Measurements from ENCODE around the gene AGPAT4.

The AGPAT4 gene

DNA sequence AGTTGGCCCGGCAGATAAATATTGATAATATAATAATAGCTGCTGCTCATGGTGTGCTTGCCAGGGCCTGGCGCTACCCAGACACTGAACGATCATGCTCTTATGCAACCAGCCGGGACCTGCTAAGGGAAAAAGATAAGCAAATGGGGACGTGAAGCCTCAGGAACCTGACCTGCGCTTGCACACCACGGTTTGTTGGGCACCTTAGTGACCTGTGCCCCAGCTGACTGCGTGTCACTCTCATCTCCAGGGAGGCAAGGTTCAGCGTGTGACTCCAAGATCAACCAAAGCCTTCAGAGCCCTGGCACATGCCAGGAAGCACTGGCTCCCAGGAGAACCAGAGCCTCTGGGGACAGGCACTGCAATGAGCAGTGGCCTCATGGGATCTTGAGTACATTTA is 111.1 kb downstream of the AGPAT4 start:
- no peak for DNase-seq

DNA sequence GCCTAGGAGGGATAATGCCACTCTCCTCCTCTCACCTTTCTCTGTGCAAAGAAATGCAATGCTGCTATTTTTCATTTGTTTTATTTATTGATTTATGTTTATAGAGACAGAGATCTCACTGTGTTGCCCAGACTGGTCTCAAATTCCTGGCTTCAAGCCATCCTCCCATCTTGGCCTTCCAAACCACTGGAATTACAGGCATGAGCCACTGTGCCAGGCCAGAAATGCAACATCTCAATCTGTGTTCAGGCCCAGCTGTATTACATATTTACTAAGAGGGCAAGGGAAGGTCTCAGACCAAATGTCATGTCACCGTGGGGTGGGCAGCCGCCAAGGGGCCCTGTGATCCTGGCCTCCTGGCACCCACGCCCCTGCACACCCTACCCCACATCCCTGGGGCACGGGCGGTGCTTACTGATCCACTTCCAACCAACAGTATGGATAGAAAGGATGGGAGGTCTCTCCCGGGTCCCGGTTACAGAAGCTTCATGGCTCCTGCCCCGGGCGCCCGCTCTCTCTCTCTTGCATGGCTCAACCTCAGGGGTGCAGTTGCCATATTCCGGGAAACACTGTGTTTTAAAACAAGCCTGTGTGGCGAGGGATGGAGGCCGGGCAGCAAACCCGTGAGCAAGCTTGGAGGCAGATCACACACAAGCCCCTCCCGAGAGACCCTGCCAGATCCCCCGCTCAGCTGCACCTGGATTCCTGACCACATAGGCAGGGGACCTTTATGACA is 111.8 kb downstream of the AGPAT4 start:
- DNase-seq: no peak

DNA sequence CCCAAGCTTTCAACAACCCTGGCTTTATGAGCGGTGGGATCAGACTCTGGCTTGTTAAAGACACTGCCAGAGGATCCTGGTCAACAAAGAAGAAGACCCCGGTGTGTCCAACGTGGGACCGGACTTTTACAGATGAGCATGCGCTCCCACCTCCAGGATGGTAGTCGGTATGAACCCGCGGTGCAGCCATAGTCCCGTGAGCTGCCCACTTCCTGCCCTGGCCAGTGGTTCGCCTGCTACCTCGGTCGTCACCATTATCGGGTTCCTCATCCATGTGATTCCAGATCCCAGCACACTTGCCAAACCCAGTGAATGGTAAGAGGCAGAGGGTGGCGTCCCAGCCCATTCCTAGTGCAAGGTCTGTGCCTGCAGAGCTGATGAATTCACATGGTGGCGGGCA is 112.7 kb downstream of the AGPAT4 start:
- no peak for DNase-seq

DNA sequence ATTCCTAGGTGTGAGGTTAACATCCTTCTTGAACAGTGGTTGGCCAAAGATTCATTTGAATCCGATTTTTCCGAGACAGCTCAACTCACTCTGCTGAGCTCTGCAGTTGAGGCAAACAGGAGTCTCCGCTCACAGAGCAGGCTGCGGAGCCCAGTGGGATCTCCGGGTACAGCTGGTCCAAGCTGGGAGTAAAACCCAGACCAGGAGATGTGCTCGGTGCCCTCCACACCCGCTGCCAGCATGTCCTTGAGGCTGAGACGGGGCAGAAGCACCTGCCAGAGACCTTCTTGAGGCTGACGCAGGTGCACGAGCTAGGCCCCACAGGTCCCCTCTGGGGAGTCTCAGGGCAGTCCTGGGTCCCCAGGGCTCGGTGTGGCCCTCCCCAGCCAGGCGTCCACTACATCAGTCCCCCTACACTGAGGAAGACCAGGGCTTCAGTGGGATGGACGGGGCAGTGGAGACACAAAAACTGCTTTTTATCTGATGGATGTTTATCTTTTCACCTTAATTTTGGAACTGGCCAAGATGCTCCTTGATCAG is 119.0 kb downstream of the AGPAT4 start:
- DNase-seq: no peak

DNA sequence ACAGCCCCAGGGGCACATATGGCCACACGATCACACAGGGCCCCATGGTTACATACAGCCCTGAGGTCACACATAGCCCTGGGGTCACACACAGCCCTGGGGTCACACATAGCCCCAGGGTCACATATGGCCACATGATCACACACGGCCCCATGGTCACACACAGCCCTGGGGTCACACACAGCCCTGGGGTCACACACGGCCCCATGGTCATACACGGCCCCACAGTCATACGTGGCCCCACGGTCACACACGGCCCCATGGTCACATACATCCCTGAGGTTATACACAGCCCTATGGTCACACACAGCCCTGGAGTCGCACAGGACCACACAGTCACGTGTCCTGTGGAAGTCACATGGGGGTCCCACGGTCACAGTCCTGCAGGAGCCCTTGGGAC is 120.1 kb downstream of the AGPAT4 start:
- DNase-seq: no peak

DNA sequence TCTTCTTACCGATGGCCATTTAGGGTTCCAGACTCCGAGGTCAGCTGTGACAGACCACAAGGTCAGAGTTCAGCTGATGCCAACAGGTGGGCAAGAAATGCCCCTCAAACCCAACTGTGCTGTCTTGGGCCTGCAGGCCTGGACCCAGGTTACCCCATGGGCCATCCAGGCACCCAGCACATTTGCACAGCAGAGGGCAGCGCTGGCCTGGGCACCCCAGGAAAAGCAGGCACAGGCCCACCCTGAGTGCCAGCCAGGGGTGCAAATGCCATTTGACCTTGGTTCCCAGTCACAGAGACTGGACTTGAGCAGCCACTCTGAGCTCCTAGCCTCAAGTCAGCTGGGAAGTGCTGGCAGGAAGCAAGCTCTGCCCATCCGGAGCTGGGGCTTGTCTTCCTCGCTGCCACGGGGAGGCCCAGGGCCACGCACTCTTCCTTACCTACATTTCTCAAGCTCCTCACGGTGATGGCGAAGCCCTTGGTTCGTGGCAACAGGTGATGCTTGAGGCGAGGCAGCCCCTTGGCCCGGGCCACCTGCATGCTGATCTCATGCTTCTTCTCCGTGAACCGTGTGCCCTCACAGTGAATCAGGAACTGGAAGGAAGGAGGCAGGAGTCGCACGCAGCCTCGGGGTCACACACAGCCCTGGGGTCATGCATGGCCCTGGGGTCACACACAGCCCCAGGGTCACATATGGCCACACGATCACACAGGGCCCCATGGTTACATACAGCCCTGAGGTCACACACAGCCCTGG is 120.8 kb downstream of the AGPAT4 start:
- no peak for DNase-seq

DNA sequence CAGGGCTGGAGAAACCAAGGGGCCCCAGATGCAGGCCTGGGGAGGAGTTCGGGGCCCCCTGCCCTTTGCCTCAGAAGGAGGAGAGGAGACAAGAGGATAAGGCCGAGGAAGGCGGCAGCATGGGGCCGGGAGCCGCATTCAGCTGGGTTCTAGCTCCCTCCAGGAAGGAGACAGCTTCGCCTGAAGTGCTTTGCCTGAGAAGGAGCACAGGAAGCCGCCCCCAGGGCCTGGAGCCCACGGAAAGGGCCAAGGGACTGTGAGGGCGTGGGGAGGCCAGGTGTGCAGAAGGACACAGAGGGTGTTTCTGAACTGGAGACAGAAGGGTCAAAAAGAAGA is 121.4 kb downstream of the AGPAT4 start:
- DNase-seq: no peak

DNA sequence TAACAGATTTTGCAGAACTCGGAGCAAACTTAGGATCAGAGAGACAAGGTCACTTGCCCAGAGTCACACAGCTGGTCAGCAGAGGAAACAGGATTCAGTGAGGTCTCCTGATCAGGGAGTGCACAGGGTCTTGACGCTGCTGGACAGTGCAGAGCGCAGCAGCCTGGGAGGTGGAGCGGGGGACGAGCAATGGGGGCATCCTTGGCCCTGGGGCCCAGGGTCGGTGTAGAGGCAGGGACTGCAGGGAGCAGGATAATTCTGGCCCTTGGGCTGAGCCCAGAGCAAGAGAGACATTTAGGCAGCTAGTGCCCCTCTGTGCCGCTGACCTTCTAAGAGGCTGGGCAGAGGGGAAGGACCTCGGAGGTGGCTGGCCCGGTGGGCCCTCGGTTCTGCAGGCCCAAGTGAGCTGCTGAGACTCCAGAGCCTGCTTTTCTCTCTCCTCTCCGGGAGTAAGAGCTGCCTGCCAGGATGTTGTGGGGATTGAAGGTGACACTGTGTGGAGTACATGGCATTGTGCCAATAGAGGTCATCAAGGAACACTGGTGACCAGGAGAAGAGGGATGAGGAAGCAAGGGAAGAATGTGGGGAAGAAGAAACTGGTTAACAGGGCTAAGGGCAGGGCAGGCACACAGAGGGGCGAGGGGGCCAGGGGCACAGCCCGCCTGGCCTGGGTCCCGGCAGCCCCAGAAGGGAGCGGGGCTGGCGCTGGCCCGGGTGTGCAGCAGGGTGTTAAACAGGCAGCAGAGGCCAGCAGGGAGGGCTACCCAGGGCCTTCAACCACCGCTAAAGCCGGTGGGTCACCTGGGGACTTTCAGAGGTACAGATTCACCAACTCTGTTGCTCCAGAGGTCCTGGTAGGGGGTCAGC is 122.0 kb downstream of the AGPAT4 start:
- no peak for DNase-seq

DNA sequence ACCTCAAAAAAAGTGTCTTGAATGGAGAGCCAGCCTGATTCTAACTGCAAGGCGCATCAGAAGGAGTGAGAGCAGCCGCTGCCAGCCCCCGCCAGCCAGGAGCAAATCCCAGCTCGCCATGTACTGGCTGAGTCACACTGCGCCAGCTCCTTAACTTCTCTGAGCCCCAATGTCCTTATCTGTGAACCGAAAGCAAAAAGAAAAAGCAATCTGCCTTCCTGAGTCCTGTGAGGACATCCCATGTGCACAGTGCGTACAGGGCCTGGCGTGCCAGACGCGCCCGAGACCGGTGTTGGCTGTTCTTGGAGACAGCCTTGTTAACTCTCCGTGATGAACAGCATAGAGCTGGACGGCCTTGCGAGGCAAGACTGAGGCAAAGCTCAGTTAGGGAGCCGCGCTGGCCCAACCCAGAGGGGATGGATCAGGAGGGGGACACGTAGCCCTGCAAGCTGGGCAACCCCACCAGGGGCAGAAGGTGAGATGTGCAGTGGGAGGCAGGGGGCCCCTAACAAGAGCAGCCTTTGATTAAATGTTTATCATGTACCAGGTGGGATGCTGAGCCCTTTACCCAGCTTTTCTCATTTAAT is 122.7 kb downstream of the AGPAT4 start:
- DNase-seq: no peak

DNA sequence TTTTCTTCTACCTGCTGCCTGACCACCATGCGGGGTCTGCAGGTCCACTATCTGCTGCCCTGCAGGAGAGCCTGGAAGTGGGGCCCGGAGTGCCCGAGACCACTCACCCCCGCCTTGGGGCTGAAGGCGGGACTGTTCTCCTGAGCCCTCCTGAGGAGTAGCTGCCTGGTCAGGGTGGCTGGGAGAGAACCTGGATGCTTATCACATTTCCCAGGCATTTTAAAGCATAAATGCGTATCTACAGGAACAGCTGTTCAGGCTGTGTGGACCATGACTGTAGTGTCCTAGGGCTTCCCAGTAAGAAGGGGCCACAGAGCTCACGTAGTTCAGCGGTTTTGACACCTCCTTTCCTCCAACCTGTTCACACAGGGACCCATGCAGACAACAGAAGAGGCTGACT is 123.3 kb downstream of the AGPAT4 start:
- no peak for DNase-seq

DNA sequence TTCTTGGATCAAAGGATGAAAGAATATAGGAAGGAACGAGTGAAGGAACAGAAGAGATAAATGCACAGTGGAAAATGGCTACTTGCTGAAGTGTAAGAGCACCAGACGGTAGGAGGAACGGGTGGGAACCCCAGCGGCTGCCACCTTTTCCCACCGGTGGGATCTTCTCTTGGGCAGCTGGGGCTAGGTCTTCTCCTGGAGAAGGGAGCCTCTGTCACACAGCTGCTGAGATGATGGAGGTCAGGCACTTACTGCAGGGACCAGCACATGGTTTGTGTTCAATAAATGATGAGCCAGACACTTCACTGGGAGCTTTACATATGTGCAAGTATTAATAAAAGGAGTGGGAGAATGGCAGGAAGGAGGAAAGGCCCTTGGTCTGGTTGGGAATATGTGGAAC is 123.7 kb downstream of the AGPAT4 start:
- no peak for DNase-seq

DNA sequence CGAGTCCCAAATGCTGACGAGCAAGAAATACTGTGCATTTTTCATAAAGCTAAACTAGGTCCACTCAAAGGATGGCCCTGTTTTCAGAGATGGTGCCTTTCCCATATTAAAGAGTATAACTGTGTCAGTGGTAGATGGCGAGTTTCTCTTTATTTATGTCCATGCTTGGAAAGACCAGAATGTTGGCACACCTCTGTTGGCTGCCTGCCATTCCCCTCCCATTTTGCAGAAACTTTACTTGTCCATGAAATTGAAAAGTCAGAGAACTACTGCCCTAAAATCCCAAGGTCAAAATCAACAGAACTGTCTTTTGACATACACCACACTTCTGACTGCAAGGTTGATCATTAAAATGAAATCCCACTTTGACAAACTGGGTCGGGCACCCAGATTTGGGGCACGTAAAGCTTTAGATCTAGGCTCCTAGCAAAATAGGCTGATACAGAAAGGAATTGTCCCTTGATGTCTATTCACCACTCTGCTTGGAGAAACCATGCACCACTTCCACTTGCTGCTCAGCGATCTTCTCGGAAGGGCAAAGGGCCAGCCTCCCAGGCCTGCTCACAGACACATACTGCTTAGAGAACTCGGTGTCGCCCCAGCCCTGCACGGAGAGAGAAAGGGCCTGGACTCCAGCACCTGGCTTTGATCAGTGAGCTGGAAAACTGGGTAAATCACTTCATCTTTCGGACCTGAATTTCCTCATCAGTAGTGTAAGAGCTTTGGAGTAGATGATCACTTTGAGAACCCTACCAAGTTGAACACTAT is 130.0 kb downstream of the AGPAT4 start:
- DNase-seq: no peak

DNA sequence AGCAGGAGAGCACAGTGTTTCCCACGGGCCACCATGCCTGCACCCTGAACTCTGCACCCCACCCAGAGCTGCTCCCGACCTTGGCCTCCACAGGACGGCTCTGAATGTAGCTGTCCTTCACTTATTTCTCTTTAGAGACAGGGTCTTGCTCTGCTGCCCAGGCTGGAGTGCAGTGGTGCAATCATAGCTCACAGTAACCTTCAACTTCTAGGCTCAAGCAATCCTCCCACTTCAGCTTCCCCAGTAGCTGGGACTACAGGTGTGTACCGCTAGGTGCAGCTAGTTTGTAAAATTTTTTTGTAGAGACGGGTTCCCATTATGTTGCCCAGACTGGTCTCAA is 130.9 kb downstream of the AGPAT4 start:
- no peak for DNase-seq

DNA sequence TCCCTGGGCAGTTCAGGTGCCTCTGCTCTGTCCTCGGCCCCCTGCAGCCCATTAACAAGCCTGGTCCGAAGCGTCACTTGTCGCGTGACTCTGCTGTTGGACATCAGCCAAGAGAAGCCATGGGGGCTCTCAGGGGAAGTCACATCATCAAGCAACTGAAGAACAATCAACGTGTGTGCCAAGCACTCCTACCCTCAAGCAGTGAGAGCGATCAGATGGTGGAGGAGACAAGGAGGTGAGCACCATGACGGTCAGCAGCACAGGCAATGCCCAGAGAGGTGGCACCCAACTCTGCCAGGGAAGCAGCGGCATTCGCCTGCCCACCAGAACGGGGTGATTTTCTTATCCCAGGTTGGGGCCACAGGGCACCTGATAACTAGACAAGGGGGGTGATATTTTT is 132.7 kb downstream of the AGPAT4 start:
- DNase-seq: no peak

DNA sequence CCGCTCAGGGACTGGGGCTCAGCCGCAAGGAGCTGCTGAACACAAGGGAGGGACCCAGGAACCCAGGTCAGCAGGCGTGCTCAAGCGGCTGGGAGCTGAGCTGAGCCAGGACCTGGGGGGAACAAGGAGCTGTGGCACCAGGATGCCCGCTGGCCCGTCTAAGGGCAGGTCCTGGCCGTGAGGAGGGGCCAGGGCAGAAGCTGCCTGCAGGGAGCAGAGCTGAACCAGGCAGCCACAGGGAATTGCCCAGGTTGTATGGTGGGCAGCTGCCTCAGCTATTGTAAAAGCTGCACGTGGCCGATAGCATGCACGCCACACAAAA is 133.3 kb downstream of the AGPAT4 start:
- no peak for DNase-seq

DNA sequence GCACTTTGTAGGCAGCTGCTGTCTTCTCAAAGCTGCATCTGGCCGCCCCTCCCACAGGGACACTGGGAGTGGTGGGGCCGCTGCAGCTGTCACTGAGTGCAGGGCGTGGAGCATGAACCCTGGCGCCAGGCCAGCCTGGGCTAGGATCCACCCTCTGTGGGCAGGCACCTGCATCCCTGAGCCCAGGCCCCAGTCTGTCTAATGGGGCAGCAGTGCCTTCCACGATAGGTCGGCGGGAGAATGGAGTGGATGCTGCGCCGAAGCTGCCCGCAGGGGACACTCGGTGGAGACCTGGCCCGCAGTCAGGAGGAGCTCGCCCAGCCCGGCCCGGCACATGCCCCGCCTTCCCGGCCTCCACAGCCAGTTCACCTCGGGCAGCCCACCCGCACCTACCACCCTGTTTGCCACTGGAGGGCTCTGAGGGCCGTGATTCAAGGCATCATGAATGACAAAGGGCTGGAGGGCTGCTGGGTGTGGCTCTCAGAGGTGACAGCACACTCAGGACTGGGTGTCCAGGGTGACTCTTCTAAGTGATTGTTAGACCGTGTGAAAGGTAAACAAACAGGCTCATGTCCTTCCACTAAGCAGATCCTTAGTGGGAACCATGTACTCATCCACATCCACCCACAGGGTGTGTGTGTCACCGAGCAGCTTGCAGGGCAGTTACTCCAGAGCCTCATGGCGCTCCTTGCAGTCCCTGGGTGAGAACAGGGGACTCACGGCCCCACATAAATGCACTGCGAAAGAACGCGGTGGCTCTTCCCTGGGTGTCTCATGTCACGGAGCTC is 133.9 kb downstream of the AGPAT4 start:
- DNase-seq: no peak

DNA sequence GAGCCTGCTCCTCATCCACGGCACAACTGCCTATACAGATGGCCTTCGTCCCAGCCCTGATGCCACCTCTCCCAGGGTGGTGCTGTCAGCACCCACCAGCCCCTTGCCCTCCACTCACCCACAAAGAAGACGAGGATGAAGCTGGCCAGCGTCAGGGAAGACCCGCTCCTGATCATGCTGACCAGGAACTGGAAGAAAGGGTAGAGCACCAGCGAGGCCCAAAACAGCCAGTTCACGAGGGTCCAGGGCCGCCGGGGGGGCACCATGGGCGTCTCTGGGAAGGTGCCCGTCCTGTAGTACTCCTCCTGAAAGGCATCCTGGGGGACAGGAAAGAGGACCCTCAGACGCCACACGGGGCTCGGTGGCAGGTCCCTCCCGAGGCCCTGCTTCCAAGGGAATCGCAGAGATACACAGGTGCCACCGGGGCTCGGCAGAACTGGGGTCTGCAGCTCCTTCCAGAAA is 134.5 kb downstream of the AGPAT4 start:
- no peak for DNase-seq

DNA sequence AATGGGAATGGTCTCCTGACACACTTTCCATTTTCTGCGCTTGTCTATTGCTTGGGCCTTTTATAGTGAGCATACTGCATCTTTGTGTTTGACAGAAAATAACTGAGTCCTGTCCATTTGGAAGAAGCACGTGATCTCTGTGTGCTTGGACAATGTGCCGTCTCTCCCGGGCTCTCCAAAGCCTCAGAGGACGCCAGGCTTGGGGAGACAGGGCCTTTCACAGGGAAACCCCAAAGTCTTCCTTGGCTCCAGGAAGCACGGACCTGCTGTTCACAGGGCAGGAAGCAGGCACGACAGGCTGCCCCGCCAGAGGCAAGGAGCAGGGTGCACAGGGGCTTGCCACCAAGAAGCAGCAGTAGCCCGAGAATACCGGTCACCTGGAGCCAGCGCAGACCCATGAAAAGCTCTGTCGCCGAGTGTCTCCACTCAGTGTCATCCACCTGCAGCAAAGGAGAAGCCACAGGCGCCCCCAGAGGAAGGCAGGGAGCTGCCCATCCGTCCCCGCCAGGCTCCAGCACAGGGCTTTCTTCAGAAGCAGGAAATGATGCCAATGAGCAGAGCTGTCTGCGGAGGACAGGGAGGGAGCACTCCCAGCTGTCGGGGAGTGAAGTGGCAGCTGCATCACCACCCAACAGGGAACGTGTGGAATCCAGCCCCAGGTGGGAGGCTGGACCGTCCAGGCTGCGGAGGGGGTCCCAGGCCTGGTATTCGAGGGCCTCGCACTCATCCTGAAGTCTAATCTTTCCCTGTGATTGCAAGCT is 135.1 kb downstream of the AGPAT4 start:
- no peak for DNase-seq

DNA sequence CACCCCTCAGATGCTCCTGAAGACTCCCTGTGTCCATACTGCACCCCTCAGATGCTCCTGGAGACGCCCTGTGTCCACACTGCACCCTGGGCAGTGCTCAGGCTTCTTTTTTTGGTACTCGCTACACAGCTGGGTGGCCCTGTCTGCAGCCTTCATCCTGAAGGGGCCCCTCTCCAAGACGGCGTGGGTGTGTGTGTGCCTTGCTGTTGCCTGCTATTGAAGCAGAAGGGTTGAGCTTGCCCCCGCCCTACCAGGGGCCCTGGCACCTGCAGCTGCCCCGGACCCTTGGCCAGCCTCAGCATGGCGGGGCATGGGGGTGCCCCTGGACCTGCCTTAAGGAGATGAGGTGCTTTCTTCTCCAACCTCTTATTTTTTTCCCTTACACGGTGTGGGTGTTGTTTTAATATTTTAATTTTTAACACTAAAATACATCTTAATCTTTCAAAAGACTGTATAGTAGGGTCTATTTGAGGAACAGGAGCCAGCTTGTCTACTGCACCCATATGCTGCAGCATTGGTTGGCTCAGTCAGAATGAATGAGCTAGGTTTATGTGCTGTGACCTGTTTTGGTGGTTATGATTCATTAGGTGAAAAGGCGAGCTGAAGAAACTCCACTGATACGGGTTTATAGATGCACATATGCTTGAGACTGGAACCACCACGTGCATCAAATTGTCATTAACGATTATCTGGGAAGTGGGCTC is 135.9 kb downstream of the AGPAT4 start:
- no peak for DNase-seq

DNA sequence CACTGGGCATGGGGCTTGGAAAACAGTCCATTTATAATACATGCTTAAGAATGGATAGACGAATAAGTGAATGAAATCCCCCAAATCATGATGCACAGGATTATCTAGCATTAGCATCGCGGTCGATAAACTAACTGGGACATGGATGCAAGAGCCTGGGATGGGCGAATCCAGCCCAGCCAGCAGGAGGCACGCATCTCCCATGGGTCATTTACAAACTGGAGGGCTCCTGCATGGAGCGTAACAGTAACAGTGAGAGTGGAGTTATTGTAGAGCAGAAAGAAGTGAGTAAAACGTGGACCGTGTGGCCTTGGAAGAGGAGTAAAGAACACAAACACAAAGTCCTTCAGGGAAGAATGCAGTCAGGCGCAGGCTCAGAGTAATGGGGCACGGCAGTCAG is 136.5 kb downstream of the AGPAT4 start:
- DNase-seq: no peak
